ENCODE results near the gene TBC1D12.

- no peak for TF ChIP-seq CTCF (IDR thresholded peaks at IDR 0.05; ENCODE audit: low read depth, low read length, poor library complexity, severe bottlenecking)
- no peak for TF ChIP-seq EZH2phosphoT487 (IDR thresholded peaks at IDR 0.05; ENCODE audit: borderline replicate concordance, low read length)
Observed at GRCh38 chr10:94398762-94399161, 3.6 kb upstream of the TBC1D12 start.
